Mammary epithelial cell (primary cell): ENCODE measurements around the gene NUMA1.

Source experiments
- CTCF ChIP-seq, 2 donors: IDR thresholded peaks in 1 of 2; conservative IDR thresholded peaks in 1 of 2; 2 replicates each; pipeline ENCODE4 v1.5.1; 2011 to 2012; ENCODE audit warnings: inconsistent platforms in 2 of 2, low read length in 2 of 2, mild to moderate bottlenecking in 2 of 2, control low read depth in 1 of 2, low read depth in 1 of 2; ENCODE audit not compliant: insufficient read depth in 1 of 2; ENCODE audit errors: extremely low read depth in 1 of 2
- EZH2 ChIP-seq: IDR thresholded peaks from 2 replicates; pipeline ENCODE4 v1.6.1; 2012; ENCODE audit warnings: low read length, inconsistent platforms, borderline replicate concordance

GRCh38 chr11:72078477-72078876 is 1.9 kb downstream of the NUMA1 start:
- TF ChIP-seq EZH2 (no peak), CTCF (conservative IDR thresholded peaks at IDR 0.05 in 1 of 2, IDR thresholded peaks at IDR 0.05 in 1 of 2; ENCODE audit: extremely low read depth in 1 of 2, insufficient read depth in 1 of 2, low read depth in 1 of 2, low read length in 2 of 2) (no peak)
